Osteocyte (in vitro differentiated cells): ENCODE data around the gene RASSF4. TPM values are rescaled to one million over a fixed set of nuclear protein-coding genes. Genes with fewer than 3 reads are reported as not detected.
A peak's percentile ranks its signal among the peaks of the same experiment; 100 is the strongest.

Experiments used
- DNase-seq: peaks from one replicate; pipeline ENCODE4 v3.0.0; 2021; ENCODE audit warnings: mixed read lengths; ENCODE audit not compliant: unreplicated experiment; ENCODE audit errors: extremely low spot score
- H3K27ac Mint-ChIP-seq: one replicate; pipeline ENCODE4 v1.8.0; 2021; ENCODE audit warnings: mild to moderate bottlenecking, mixed read lengths; ENCODE audit not compliant: unreplicated experiment
- H3K27me3 Mint-ChIP-seq: one replicate; pipeline ENCODE4 v1.8.0; 2021; ENCODE audit warnings: mixed read lengths; ENCODE audit not compliant: unreplicated experiment
- H3K36me3 Mint-ChIP-seq: one replicate; pipeline ENCODE4 v1.8.0; 2021; ENCODE audit warnings: mixed read lengths; ENCODE audit not compliant: unreplicated experiment
- H3K4me1 Mint-ChIP-seq: one replicate; pipeline ENCODE4 v1.8.0; 2021; ENCODE audit warnings: mixed read lengths; ENCODE audit not compliant: unreplicated experiment
- H3K4me3 Mint-ChIP-seq: one replicate; pipeline ENCODE4 v1.8.0; 2021; ENCODE audit warnings: mild to moderate bottlenecking, moderate library complexity, mixed read lengths; ENCODE audit not compliant: unreplicated experiment
- H3K9me3 Mint-ChIP-seq: one replicate; pipeline ENCODE4 v1.8.0; 2021; ENCODE audit warnings: mixed read lengths; ENCODE audit not compliant: unreplicated experiment
- CTCF ChIP-seq: fragments of 200-600 bp; sonication (generic); IDR thresholded peaks from 2 replicates; pipeline ENCODE4 v1.5.0; 2021; ENCODE audit warnings: antibody characterized with exemption, mild to moderate bottlenecking, moderate library complexity
- total RNA-seq: library from RNA; stranded (reverse); gene quantifications from 2 replicates; pipeline ENCODE4 v1.2.1, GENCODE V29; 2021

The RASSF4 gene
- total RNA-seq, 1 donor from 2014 or later: 11.8 TPM

GRCh38 chr10:44928462-44928861 is 31.1 kb upstream of the RASSF4 start:
- Mint-ChIP-seq H3K9me3 (no peaks in the 10 kb centered on the region), H3K27ac (no peak overlapping the region), H3K4me3 (no peak overlapping the region), H3K27me3 (peaks cover 14% of the 10 kb centered on the region), H3K36me3 (no peaks in the 10 kb centered on the region), H3K4me1 (no peaks in the 10 kb centered on the region)
- no peak for DNase-seq
- no peak for TF ChIP-seq CTCF

GRCh38 chr10:44929356-44930255 is 30.0 kb upstream of the RASSF4 start:
- Mint-ChIP-seq H3K36me3 (no peaks in the 10 kb centered on the region), H3K27me3 (peaks cover 14% of the 10 kb centered on the region), H3K4me3 (no peak overlapping the region), H3K27ac (no peak overlapping the region), H3K4me1 (peaks cover 1% of the 10 kb centered on the region), H3K9me3 (no peaks in the 10 kb centered on the region)
- no peak for TF ChIP-seq CTCF
- no peak for DNase-seq

- no peak for TF ChIP-seq CTCF
- Mint-ChIP-seq H3K4me1 (peaks cover 11% of the 10 kb centered on the region), H3K36me3 (no peaks in the 10 kb centered on the region), H3K9me3 (peaks cover 3% of the 10 kb centered on the region), H3K27ac (no peak overlapping the region), H3K4me3 (no peak overlapping the region), H3K27me3 (peaks cover 14% of the 10 kb centered on the region)
- peak; percentile 60 for DNase-seq
Measured at GRCh38 chr10:44930904-44931620, 28.5 kb upstream of the RASSF4 start.

GRCh38 chr10:44931621-44932516 is 27.7 kb upstream of the RASSF4 start:
- Mint-ChIP-seq H3K4me1 (peaks cover 11% of the 10 kb centered on the region), H3K36me3 (no peaks in the 10 kb centered on the region), H3K9me3 (peaks cover 3% of the 10 kb centered on the region), H3K27me3 (peaks cover 14% of the 10 kb centered on the region), H3K4me3 (no peak overlapping the region), H3K27ac (no peak overlapping the region)
- no peak for DNase-seq
- no peak for TF ChIP-seq CTCF
